ENCODE measurements around the gene POLD1.
"Not testable (repeated sequence)": the region's sequence is repeated elsewhere in the genome, so short reads cannot be mapped to it uniquely, and the experiment has no call there.

Gene POLD1

DNA sequence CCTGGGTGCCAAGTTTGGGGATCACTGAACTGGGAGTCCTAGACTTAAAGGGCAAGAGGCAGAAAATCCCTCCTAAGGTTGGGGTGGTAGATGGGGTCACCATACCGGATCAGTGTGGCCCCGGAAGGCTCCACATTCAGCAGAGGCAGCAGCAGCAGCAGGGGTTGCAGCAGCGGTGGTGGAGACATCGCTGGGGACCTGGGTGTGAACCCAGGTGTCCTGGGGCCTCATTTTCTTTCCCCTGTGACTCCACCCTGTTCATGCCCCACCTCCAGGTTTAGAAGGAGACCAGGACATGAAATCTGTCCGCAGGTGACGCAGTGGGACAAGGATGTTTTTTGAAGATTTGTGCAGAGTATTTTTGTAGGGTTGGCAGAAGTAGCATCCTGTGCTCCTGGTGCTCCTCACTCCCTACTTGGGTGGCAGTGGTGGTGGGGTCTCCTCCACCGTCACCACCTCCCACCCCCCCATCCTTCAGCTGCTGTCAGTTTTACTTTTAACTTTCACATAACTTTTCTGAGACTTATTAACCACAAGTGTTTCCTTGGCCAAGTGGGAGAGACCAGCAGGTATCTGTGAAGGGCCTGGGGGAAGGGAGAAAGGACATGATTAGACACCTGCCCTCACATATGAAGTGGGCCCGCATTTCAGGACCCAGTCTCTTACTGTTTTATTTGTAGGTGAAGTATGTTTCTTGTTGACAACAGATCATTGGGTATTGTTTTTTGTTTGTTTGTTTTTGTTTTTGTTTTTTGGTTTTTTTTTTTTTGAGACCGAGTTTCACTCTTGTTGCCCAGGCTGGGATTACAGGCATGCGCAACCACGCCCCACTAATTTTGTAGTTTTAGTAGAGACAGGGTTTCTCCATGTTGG is 18.5 kb upstream of the POLD1 start, which contains the start of gene NAPSA:
Gene NAPSA (minus strand): TSS at position 206 of the 873 bp plus-strand sequence. CDS start 18 bp downstream, at position 188.
- DNase-seq (ENCODE audit: low read depth in 4 of 4, low spot score in 1 of 4): no peak

DNA sequence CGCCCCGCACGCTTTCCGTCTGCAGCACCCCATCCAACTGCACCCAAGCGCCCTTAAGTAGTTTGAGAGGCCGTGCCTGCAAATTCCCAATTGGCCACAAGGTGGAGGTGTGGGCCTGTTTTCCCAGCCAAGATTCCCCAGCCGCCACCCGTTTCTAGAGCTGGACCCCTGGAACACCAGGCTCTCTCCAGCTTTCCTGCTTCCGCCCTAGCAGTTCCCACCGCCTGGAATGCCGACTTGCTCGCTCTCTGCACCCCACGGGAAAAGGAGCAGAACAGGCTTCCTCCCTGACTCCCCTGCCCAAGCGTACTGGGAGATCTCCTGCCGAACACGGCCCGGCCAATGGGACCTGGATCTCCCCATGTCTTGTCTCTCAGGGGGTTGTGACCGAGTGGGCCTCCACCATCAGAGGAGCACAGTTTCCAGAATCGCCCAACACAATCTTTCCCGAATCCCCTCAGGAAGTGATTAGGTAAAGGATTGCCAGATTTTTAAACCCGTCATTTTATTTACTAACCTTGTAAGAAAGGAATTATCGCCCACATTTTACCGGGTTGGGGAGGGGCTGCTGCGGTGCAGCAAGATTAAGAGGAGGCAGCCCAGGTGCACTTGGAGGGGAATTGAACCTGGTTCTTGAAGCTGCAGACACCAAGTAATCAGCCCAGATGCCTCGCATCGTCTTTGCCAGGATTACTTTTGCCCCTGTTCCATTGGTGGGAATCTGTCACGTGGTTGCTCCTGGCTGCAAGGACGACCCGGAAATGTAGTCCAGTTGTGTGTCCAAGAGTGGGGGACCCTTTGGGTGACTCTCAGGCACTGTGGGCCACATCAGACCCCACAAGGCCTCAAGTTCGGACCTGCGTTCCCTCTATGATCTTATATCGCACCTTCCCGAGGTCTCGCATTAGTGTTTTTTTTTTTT is 15.2 kb upstream of the POLD1 start:
- DNase-seq (ENCODE audit: low read depth in 4 of 4, low spot score in 1 of 4): peak in 3 of 4 experiments; percentile 69 to 72 (median 71)

DNA sequence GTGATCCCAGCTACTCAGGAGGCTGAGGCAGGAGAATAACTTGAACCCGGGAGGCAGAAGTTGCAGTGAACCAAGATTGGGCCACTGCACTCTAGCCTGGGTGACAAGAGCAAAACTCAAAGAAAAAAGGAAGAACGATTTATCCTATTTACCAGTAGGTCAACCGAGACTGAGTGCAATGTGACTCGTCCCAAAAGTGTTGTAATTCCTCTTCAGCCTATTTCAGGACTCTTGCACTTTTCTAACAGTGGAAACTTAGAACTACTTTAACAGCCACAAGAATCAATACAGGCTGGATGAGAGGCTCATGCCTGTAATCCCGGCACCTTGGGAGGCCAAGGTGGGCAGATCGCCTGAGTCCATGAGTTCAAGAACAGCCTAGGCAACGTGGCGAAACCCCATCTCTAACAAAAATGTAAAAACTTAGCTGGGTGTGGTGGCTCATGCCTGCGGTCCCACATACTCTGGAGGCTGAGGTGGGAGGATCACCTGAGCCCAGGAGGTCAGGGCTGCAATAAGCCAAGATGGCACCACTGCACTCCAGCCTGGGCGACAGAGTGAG is 12.2 kb upstream of the POLD1 start:
- DNase-seq (ENCODE audit: low read depth in 4 of 4, low spot score in 1 of 4): no peak

DNA sequence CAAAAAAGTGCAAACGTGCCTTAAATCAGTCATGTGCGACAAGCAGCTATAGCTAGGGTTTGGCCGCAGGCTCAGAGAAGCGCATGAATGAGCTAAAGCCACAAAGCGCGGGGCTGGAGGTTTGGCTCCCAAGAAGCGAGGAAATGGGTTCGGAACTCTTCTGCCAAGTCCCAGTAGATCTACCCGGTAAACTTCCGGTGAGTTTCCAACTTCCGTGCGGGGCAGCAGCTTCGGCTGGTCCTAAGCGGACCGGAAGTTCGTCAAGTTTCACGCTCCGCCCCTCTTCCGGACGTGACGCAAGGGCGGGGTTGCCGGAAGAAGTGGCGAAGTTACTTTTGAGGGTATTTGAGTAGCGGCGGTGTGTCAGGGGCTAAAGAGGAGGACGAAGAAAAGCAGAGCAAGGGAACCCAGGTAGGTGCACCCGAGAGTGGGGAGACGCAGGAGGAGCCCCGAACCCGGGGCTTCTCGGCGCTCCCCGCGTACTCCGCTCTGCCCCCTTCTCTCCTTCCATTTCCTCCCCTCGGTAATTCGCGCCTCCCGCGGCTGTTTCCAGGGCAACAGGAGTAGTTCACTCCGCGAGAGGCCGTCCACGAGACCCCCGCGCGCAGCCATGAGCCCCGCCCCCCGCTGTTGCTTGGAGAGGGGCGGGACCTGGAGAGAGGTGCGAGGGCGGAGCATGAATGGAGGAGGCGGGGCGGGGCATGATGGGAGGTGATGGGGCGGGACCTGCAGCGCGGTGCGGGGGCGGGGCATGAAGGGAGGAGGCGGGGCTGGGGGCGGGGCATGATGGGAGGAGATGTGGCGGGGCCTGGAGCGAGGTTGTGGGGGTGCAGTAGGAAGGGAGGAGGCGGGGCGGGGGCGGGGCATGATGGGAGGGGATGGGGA is 7.7 kb upstream of the POLD1 start, which contains the start of gene NR1H2:
Gene NR1H2 (plus strand): TSS at position 292 of the 885 bp plus-strand sequence. CDS start 1,149 bp downstream, outside the sequence.
- peak; percentile 89 to 93 (median 90) for DNase-seq (ENCODE audit: low read depth in 4 of 4, low spot score in 1 of 4)

DNA sequence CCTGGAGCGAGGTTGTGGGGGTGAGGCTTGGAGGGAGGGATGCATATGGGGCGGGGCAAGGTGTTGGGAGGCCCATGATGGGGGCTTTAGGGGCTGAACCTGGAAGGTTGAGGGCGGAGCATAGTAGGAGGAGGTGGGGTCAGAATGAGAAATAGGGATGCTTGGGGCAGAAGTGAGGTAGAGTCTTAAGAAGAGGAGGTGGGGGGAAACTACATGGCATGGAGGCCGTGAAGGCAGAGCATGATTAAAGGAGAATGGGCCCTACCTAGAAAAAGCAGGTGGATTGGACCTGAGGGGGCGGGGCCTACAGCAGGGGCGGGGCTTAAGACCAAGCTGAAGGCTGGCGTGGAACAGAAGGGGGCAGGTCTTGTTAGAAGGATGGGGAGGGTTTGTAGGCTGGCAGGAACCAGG is 7.1 kb upstream of the POLD1 start:
- no peak for DNase-seq (ENCODE audit: low read depth in 4 of 4, low spot score in 1 of 4)

DNA sequence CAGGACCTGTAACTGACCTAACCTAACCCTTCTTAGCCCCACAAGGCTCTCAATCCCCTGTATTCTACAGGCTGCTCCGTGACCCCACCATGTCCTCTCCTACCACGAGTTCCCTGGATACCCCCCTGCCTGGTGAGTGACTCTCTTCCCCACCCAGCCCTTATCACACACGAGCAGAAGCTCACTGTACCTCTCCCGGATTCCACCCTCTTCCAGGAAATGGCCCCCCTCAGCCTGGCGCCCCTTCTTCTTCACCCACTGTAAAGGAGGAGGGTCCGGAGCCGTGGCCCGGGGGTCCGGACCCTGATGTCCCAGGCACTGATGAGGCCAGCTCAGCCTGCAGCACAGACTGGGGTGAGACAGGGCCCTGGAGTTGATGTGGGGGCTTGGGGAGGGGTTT is 6.6 kb upstream of the POLD1 start:
- no peak for DNase-seq (ENCODE audit: low read depth in 4 of 4, low spot score in 1 of 4)

DNA sequence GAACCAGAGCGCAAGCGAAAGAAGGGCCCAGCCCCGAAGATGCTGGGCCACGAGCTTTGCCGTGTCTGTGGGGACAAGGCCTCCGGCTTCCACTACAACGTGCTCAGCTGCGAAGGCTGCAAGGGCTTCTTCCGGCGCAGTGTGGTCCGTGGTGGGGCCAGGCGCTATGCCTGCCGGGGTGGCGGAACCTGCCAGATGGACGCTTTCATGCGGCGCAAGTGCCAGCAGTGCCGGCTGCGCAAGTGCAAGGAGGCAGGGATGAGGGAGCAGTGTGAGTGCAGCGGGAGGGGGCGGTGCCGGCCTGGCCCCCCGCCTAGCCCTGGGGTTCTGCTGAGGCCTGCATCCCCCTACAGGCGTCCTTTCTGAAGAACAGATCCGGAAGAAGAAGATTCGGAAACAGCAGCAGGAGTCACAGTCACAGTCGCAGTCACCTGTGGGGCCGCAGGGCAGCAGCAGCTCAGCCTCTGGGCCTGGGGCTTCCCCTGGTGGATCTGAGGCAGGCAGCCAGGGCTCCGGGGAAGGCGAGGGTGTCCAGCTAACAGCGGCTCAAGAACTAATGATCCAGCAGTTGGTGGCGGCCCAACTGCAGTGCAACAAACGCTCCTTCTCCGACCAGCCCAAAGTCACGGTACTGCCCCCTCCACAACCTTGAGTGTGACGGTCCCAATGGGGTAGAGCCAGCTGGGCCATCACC is 5.8 kb upstream of the POLD1 start:
- DNase-seq (ENCODE audit: low read depth in 4 of 4, low spot score in 1 of 4): no peak

DNA sequence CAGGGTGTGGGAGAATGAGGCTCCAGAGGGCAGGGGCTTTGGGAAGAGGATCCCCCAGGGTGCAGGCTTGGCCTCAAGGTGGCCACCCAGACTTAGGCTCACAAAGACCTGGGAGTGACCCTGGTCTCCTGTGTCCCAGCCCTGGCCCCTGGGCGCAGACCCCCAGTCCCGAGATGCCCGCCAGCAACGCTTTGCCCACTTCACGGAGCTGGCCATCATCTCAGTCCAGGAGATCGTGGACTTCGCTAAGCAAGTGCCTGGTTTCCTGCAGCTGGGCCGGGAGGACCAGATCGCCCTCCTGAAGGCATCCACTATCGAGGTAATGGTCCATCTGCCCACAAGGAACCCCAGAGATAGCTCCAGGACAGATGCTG is 5.3 kb upstream of the POLD1 start:
- no peak for DNase-seq (ENCODE audit: low read depth in 4 of 4, low spot score in 1 of 4)

DNA sequence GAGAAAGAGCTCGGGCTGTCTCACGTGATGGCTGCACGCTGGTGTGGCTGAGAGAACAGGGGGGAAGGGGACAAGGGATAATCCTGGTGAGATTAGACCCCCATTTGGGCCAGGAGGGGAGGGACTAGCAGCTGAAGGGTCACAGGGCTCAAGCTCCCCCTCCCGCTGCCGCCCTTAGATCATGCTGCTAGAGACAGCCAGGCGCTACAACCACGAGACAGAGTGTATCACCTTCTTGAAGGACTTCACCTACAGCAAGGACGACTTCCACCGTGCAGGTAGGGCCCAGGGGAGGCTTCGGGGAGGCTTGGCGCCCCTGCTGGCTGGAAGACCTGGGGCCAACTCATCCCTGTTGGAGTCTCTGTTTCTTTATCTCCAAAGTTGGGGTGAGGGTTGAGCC is 4.5 kb upstream of the POLD1 start:
- DNase-seq (ENCODE audit: low read depth in 4 of 4, low spot score in 1 of 4): no peak

DNA sequence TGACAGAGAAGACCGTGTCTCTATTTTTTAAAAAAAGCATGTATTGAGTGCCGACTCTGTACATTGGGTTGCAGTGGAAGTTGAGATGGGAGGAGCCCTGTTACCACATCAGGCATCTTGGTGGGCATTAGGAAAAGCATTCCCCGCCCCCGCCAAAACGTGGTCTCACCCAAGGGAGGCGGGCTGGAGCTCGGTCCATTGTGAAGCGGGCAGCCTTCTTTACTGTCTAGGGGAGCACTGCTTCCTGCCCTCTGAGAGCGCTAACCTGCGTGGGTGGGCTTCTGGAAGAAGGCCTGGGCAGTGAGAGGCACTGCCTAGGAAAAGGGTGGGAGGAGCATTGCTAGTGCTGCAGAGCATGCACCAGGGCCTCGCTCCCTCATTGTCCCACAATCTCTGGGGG is 4.0 kb upstream of the POLD1 start:
- DNase-seq (ENCODE audit: low read depth in 4 of 4, low spot score in 1 of 4): no peak

DNA sequence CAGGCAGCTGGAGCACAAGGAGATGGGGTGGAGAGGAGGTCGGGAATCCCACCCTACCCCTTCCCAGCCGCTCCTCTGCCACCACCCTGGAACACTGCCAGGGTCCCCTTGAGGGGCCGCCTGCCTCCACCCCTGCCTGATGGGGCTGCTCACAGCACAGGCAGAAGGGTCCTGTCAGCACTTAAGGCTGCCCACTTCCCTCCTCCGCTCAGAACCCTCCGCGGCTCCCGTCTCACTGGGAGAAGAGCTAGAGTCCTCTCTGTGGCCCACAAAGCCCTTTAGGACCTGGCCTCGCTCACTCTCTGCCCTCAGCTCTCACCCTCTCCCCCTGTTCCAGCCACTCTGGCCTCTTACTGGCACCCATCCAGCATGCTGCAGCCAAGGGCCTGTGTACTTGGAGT is 3.4 kb upstream of the POLD1 start:
- no peak for DNase-seq (ENCODE audit: low read depth in 4 of 4, low spot score in 1 of 4)

DNA sequence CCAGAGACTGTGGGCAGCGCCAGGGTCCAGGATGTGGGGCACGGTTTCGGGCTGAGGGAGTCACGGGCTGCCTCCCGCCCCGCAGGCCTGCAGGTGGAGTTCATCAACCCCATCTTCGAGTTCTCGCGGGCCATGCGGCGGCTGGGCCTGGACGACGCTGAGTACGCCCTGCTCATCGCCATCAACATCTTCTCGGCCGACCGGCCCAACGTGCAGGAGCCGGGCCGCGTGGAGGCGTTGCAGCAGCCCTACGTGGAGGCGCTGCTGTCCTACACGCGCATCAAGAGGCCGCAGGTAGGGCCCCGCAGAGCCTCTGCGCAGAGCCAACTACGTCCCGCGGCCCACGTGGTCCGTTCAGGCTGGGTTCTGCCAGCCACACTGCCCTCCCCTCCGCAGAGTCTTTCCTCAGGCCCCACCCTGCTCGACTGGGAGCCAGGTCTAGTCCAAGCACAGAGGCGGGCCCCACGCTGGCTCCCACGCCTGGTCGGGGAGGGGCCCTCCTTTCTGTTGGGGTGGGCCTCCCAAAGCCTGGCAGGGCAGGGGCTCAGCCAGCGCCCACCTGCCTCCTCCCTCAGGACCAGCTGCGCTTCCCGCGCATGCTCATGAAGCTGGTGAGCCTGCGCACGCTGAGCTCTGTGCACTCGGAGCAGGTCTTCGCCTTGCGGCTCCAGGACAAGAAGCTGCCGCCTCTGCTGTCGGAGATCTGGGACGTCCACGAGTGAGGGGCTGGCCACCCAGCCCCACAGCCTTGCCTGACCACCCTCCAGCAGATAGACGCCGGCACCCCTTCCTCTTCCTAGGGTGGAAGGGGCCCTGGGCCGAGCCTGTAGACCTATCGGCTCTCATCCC is 2.0 kb upstream of the POLD1 start:
- DNase-seq (ENCODE audit: low read depth in 4 of 4, low spot score in 1 of 4): no peak

DNA sequence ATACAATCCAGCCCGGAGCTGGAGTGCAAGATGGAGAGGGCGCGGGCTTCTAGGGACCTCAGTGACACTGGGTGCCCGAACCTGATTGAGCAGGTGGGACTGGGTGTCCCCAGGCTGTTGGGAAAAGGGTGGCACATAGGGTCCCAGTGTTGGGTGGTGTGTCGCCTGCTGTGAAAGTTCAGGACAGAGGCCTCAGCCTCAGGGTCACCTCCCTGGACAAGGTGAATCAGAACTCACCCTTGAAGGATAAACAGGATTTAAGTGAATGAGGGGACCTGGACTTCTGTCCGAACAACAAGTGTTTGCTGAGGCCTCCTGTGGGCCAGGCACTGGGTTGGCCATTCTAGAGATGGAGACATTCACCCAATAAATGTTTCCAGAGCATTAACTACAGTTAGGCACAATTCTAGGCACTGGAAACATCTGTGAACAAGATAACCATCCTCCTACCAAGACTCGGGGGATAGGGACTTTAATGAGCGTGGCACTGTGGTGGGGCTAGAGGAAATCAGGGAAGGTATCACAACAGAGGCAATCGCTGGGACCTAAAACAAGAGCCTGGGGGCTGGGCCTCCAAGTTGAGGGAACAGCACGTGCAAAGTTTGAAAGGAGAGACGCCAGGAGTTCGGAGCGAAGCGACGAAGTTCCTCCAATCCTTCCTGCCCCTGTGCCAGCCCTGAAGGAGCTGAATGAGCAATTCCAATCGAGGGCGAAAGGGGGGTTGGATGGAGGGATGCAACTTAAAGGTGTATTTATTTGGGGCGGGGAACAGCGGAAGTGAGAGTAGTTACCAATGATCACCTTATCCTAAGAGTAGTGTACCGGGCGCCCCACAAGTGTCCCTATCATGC is 921 bp upstream of the POLD1 start:
- no peak for DNase-seq (ENCODE audit: low read depth in 4 of 4, low spot score in 1 of 4)

DNA sequence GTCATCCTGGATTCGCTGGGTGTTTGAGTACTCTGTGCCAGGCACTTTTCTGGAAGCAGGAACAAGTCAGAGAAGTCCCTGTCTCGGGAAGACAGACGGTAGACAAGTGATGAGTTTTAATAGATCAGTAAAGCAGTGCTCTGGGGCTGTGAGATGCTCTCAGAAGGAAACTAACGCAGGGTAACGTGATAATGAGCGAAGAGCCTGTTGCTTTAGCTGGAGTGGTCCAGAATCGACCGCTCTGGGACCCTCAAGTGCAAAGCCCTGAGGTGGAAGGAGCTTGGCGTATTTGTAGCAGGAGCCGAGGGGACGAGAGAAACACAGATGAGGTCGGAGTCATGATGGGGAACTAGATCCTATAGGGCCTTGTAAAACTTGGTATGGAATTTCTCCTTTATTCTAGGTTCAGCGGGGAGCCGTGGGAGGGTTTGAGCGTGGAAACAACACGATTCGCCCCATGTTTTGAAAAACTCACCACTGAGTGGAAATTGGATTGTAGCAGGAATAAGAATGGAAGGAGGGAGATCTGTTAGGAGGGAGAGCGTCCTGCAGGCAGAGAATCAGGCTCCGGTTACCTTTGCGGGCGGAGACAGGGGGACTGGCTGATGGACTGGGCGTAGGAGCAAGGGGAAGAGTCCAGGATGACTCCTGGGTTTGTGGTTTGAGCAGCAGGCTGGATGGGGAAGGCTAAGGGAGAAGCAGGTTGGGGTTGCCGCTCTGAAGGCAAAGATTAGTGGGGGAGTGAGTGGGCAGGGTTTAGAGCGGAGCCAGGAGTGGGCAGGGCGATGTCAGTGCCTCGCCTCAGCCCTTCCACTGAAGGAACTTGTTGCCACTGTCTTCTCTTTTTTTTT is 763 bp downstream of the POLD1 start:
- DNase-seq (ENCODE audit: low read depth in 4 of 4, low spot score in 1 of 4): no peak

DNA sequence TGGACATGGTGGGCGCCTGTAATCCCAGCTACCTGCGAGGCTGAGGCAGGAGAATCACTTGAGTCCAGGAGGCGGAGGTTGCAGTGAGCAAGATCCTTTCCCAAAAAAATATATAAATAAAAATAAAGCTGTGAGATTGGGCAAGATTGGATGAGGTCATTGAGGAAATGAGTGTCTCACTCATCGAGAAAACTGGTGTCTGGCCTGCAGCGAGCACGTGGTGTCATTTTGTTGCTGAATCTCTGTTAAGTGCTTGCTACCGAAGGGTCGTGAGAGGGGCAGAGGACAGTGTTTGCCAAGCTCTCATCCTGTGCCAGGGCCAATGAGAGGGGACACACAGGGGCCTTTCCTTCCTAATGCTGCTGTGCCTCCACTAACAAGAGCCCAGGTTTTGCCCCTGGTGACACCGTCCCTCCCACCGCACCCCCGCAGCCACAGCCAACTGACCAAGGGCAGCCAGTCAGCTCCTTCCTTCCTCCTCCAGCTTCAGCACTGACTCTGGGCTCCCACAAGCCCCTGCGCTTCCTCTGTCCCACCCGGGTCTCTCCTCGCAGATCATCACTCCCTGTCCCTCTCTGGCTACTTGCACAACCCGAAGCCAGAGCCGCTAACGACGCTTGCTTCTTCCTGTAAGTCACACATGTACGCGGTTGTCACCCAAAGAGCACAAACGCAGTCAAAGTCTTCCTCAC is 3.2 kb downstream of the POLD1 start:
- no peak for DNase-seq (ENCODE audit: low read depth in 4 of 4, low spot score in 1 of 4)

DNA sequence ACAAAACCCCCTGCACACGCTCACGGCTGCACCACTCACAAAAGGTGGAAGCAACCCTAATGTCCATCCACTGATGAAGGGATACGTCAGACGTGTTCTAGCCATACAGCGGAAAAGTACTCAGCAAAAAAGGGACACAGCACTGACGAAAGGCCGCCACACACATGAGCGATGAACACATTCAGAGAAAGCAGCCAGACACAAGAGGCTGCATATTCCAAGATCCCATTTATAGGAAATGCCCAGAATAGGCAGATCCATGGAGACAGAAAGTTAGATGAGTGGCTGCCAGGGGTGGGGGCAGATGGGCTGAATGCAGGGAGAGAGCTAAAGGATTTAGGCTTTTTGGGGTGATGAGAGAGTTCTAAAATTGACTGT is 3.7 kb downstream of the POLD1 start:
- no peak for DNase-seq (ENCODE audit: low read depth in 4 of 4, low spot score in 1 of 4)

DNA sequence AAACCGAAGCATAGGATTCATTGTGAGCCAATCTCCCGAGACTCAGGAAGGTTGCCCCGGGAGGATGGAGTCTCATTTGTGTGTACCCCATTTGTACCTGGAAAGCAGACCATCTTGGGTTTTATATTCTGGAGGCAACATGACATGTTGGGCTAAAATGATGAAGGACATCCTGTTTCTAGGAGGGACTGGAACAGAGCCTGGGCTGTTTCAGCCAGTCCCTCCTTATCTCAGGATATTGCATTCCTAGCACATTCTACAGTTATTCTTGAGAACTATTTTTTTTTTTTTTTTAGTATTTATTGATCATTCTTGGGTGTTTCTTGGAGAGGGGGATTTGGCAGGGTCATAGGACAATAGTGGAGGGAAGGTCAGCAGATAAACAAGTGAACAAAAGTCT is 6.1 kb downstream of the POLD1 start:
- DNase-seq (ENCODE audit: low read depth in 4 of 4, low spot score in 1 of 4): not testable (repeated sequence)

All from stimulated activated CD4-positive, alpha-beta T cell treated with anti-CD3 and anti-CD28 coated beads, Interleukin-1b, Interleukin-23, amount 100 ng/mL, for 24 hours (primary cell).